ENCODE measurements around the gene EEPD1.
A peak's percentile ranks its signal among the peaks of the same experiment; 100 is the strongest.
"Not testable (repeated sequence)": the region's sequence is repeated elsewhere in the genome, so short reads cannot be mapped to it uniquely, and the experiment has no call there.

EEPD1 gene

GRCh38 chr7:36129048-36129534 lies 24.0 kb upstream of the EEPD1 start:
- no peak for DNase-seq

DNA sequence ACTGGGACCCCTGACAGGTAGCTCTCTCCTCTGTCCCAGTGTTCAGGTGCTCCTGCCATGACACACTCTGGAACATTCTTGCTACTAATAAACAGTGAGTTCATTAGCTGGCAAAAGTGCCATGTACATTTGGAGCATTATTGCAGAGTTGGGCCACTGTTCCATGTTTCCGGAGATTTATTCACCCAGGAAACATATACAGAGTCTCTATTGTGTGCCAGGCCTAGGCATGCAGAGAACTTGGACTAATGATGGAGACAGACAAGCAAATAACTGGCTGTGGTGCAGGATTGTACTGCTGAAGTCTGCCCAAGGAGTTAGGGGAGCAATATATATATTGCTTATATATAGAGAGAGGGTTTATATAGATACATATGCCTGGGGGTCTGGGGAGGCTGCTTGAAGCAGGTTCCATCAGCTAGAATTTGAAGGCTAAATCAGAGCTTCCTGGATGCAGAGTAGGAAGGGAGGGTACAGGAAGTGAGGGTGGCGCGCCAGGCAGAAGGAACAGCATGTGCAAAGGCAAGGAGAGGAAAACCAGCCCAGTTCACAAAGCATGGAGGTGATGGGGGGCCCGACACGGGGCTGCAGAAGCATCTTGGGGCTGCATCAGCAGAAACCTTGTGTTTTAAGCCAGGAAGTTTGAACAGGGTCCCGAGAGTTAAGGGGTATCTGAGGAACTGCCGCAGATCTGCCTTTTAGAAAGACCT lies 22.7 kb upstream of the EEPD1 start:
- DNase-seq = no peak

DNA sequence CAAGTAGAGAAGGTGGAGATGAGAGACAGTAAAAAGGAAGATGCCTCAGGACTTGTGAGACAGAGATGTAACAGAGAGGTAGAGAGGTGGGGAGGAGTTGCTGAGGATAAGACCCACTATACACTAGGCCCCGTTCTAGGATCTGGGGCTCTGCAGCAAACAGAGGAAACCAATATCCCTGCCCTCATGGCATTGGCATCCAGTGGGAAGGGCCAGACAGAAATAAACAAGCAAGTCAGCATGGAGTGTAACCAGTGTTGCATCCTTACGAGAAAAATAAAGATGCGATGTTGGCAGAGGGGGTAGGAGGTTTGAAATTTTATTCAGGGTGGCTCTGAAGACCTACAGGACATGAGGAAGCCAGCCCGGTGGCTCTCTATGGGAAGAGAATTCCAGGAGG lies 22.0 kb upstream of the EEPD1 start:
- DNase-seq = no peak

DNA sequence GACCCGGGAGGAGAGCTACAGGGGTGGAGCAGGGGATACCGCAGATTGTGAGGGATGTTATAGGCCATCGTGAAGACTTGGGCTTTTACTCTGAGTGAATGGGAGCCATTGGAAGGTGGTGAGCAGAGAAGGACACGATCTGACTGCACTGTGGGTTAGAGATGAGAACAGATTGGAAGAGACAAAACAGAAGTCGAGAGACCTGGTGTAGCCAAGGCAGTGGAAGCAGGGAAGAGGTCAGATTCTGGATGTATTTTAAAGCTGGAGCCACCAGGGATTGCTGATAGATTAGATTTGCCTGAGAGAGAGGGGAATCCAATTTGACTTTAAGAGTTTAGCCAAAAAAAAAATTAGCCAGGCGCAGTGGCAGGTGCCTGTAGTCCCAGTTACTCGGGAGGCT lies 21.6 kb upstream of the EEPD1 start:
- DNase-seq = no peak

- no peak for DNase-seq
Observed at GRCh38 chr7:36132012-36132411, 21.0 kb upstream of the EEPD1 start.

- DNase-seq = no peak
Observed at GRCh38 chr7:36135700-36136099, 17.4 kb upstream of the EEPD1 start.

DNA sequence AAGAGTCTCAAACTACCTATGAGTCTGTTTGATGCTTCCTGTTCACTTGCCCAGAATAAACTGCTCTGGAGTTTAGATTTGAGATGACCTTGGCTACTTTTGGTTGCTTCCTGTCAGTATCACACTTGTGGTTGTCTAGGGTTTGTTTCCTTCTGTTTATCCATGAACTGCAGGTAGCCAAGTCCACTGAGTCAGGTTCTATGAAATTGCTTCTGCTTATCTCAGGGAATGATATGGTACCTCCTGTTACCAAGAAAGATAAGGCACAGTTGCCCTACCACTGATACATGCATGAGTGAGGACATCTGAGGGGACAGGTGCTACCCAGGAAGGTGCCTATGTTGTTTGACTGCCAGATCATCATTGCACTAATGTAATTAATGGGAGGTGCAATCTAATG lies 15.8 kb upstream of the EEPD1 start:
- DNase-seq = no peak

- no peak for DNase-seq
Observed at GRCh38 chr7:36137754-36138153, 15.3 kb upstream of the EEPD1 start.

GRCh38 chr7:36138209-36138608 lies 14.8 kb upstream of the EEPD1 start:
- DNase-seq = no peak

DNA sequence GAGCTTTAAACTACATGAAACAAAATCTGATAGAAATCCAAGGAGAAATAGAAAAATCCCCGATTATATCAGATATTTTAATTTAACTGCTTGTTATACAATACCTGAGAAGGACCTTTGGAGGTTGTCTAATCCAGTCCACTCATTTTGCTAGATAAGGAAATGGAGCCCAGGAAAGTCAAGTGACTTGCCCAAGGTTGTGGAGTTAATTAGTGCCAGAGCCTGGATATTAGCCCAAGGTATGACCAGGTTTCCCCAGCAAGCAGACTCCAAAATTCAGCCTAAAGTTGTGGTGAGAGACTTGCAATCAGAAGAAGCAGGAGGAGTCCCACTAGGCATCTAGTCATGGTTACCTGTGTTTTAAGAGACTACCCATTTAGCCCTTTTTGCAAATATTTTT lies 11.7 kb upstream of the EEPD1 start:
- DNase-seq = no peak

DNA sequence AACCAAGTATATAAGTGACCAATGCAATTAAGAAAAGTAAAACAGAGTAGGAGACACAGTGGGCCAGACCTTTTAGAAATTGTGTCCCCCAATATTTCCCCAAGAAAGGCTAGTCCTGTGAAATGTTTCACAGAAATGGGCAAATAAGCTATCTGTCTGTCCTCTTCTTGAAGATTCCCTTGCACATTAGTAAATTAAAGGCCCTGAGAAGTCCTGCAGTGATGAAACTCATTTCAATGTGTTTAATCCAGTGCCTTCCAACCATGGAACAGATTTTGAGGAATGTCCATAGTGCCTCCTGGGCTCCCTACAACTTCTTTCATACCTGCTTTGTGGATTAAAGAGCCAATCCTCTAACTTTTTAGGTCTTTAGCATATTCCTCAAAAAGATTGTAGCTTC lies 11.2 kb upstream of the EEPD1 start:
- DNase-seq = no peak

DNA sequence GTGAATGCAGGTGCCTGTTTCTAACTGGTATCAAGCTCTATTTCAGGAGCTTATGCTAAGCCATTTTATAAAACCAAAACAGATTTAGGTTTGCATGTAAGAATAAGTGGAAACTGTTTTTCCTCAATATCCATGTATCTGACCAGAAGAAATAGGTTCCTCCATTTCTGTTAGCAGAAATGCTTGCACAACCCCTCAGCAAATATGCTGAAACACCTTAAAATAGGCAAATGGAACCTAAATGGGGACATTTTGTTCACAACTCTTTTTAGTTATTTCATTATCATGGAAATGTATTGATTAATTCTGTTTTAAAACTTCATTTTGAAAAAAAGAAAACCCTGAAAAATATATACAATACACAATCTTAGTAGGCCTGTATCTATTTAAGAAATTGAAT lies 8.9 kb upstream of the EEPD1 start:
- DNase-seq = no peak

GRCh38 chr7:36145686-36146085 lies 7.4 kb upstream of the EEPD1 start:
- no peak for DNase-seq

DNA sequence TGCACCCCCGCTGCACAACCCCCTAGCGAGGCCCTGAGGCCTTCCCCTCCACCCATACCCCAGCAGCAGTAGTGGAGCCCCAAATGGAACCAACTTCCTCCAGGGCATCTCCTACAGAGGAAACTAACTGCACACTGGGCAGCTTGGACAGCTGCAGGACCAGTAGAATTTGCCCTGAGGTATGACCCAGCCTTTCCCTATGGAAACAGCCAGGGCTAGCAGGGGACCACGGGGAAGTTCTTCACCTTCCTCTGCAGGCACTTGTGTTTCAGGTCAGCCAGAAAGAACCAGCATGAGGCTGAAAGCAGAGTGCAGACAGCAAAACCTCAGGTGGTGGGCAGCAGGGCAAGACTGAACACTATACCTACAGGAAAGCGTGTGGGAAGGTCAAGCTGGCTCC lies 5.7 kb upstream of the EEPD1 start:
- DNase-seq = no peak

DNA sequence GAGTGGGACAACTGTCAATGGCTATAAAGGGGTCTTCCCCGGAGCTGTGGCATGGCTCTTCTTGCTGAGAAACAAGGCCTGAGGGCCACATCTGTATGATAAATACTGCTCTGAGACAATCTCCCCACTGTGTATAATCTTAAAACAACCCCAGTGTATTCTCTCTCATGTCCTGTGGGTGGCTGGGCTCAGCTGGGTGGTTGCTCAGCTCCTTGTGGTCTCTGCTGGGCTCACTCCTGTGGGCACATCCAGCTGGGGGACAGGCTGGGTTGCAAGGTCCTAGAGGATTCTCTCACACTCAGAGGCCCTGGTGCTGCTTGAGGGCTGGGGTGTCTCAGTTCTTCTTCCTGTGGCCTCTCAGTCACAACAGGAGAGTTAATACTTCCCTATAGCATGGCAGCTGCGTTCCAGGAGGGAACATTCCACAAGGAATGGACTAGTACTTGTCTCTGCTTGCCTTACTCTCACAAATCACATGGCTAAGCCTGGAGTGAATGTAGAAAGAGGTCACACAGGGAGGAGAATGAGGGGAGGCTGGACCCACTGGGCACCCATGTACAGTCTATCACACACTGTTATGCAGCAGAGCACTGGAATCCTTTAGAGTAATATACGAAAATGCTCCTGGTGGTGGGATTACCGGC lies 4.5 kb upstream of the EEPD1 start:
- DNase-seq = no peak

DNA sequence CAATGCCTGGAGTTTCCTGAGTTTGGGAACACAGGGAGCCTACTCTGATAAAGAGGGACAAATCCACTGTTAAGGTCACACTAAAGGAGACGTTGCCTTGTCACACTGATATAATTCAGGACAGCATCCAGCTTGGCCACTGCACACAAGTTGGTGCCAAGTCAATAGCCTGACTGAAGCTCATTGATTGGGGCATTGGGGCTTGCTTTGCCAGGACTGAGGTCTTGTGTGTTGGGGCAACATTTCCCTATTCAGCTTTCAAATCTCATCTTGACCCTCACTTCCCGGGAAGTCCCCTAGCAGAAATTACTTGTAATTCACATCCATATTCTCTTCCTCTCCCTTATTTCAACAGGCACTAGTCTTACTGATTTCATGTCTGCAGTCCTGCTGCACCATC lies 3.8 kb upstream of the EEPD1 start:
- not testable (repeated sequence) for DNase-seq

GRCh38 chr7:36149694-36150452 lies 3.2 kb upstream of the EEPD1 start:
- no peak for DNase-seq

DNA sequence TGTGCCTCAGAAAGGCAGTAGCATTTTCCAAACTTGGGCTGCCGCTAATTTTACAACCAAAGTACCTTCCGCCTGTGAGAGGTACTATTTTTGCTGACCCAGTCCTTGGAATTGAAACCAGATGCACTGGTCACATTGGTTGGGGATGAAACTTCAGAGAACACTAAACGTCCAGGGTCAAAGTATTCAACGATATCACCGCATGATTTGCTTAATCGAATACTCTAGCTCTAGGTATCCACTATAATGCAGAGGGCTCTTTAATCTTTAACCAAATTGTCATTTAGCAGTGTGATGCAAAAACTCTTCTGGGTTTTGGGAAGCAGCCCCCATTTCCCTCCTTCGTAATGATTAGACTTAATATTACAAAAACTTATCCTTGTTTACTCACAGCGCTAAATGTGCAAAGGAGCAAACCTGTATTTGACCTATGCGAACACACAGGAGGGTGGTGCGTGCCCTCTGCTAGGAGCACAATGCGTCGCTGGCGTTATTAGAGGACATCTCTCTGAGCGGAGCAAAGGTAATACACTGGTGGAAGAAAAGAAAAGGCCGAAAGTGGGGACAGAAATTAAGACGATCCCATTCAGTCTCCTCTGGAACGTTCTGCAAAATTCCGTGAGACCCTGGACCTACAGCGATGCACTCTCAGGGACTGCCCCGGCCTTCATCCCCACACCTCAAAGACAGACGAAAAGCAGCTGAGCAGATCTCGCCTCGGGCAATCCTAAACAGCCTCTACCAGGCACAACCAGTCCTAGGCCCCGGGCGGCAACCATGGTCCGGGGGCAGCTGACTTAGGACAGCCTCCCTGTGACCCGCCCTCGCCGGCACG lies 916 bp upstream of the EEPD1 start:
- DNase-seq = no peak

DNA sequence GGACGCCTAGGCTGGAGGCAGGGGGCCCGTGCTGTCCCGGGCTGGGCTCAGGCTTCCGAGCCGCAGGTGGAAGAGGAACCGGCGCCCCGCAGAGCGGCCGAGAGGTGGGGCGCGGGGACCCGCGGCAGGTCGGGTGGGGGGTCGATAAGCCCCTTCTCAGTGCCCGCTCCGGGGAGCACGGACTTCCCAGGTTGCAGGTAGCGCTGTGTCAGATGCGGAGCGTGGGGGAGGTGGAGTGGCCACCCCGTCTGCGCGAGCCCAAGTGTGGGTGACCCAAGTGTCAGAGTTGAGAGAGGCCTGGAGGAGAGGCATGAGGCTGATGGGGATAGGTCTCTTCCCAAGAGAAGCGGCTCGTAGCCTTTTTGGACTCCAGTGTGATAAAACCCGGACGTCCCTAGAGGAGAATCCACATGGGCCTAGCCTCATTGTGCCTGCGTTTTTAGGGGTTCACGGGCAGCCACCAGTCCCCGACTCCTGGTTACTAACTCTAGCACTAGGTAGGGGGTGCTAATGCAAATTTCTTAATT lies 580 bp downstream of the EEPD1 start:
- DNase-seq = no peak

DNA sequence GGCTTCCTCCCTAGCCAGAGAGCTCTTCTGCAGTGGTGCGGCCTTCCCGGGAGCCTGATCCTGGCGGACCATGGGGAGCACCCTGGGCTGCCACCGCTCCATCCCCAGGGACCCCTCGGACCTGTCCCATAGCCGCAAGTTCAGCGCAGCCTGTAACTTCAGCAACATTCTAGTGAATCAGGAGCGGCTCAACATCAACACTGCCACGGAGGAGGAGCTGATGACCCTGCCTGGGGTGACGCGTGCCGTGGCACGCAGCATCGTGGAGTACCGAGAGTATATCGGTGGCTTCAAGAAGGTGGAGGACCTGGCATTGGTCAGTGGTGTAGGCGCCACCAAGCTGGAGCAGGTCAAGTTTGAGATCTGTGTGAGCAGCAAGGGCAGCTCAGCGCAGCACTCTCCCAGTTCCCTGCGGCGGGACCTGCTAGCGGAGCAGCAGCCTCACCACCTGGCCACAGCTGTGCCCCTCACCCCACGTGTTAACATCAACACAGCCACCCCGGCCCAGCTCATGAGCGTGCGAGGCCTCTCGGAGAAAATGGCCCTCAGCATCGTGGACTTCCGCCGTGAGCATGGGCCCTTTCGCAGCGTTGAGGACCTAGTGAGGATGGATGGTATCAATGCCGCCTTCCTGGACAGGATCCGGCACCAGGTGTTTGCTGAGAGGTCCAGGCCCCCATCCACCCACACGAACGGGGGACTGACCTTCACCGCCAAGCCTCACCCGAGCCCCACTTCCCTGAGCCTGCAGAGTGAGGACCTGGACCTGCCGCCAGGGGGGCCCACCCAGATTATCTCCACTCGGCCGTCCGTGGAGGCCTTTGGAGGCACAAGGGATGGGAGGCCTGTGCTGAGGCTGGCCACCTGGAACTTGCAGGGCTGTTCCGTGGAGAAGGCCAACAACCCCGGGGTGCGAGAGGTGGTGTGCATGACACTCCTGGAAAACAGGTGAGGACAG lies 1.5 kb downstream of the EEPD1 start:
- DNase-seq = no peak

- peak; percentile 66 for DNase-seq
Observed at GRCh38 chr7:36155811-36156361, 2.8 kb downstream of the EEPD1 start.

All from eye (tissue), 1 donor.